ENCODE measurements around the gene E4F1. TPM values are rescaled to one million over a fixed set of nuclear protein-coding genes. Genes with fewer than 3 reads are reported as not detected.

E4F1 gene
- total and polyA plus RNA-seq, 2 donors (not counting 1 experiment from before 2014, with no cell fraction given) = 41.8 to 70.9 TPM

DNA sequence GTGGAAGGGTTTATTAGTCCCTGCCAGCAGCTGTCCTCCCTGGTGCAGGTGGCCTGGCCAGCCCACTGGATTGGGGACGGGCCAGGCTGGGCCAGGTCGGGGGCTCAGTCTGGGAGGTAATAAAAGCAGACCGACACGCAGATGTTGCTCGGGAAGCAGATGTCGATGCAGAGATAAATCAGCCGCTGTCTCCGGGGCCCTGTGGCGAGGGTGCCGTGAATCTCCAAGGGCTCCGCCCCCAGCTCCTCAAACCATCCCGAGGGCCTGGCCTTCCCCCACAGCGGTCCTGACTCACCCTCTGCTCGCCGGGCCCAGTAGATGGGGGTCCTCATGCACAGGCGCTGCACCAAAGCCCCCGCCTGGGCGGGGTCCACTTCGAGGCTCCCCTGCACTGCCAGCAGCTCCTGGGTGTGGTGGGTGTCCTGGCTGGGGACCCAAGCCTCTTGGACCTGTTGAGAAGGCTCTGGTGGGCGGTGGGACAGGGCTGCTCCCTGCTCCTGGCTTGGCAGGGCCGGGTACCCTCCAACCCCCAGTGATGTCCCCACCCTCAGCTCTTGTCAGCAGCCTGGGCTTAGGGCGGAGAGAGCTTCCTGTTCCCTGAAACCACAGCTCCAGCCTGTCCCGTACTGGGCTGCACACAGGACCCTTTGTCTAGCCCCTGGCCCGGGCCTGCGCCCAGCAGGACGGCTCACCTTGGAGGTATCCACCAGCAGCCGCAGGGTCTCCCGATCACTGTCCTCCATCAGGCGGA lies 14.0 kb upstream of the E4F1 start:
- TF ChIP-seq EZH2 (IDR thresholded peaks at IDR 0.05; ENCODE audit: borderline replicate concordance, insufficient read depth, low read depth, low read length, poor library complexity, severe bottlenecking) (no peak), CTCF (IDR thresholded peaks at IDR 0.05) (no peak)

DNA sequence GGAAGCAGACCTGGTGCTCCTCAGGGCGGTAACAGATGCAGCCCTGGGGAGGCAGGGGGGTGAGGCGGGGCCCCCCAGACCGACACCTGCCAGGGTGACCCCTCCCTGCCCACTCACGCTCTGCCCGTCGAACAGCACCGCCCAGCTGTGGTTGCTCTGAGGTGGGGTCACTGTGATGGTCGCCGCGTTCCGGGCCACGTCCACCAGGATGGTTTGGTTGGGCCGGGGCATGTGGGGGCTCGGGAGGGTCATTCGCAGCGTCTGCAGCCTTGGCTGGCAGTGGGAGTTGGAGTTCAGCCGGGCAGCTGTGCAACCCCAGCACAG lies 13.4 kb upstream of the E4F1 start:
- Histone ChIP-seq H3K79me2 (ENCODE audit: control insufficient read depth, insufficient read depth, low read length) (peaks cover 25% of the 10 kb centered on the region), H3K4me1 (ENCODE audit: control insufficient read depth in 2 of 2, insufficient read depth in 2 of 2, low read length in 2 of 2) (peaks cover 16 to 29% of the 10 kb centered on the region in 2 donors), H3K27me3 (replicated peaks in 1 of 4; ENCODE audit: control extremely low read depth in 1 of 4, control insufficient read depth in 3 of 4, insufficient read depth in 4 of 4, low read length in 3 of 4) (no peaks in the 10 kb centered on the region), H3K27ac (ENCODE audit: low read length in 2 of 2) (no peak overlapping the region), H3K9me3 (ENCODE audit: control extremely low read depth in 1 of 3, control insufficient read depth in 2 of 3, insufficient read depth in 1 of 3, low read length in 2 of 3) (no peaks in the 10 kb centered on the region), H4K20me1 (ENCODE audit: control insufficient read depth, insufficient read depth, low read length, poor library complexity, severe bottlenecking) (peaks cover 11% of the 10 kb centered on the region), H3K4me3 (ENCODE audit: control extremely low read depth in 1 of 5, extremely low read depth in 1 of 5, insufficient read depth in 1 of 5, low read depth in 2 of 5, low read length in 4 of 5) (no peak overlapping the region), H3K36me3 (replicated peaks in 1 of 2; ENCODE audit: control extremely low read depth in 1 of 2, control insufficient read depth in 1 of 2, extremely low read depth in 1 of 2, insufficient read depth in 2 of 2, low read length in 1 of 2) (peaks cover 0 to 37% of the 10 kb centered on the region in 2 experiments), H2AFZ (ENCODE audit: insufficient read depth, low read depth, low read length, poor library complexity, severe bottlenecking) (no peak overlapping the region), H3K9ac (ENCODE audit: low read length) (no peak overlapping the region), H3K4me2 (replicated peaks; ENCODE audit: low read depth, low read length, poor library complexity, severe bottlenecking) (no peak overlapping the region)
- ATAC-seq (ENCODE audit: low read depth) = no peak
- no peak overlapping the region for H3K4me3 Mint-ChIP-seq
- H3K27ac Mint-ChIP-seq = no peak overlapping the region
- DNase-seq = no peak
- H3K4me1 Mint-ChIP-seq = peaks cover 30% of the 10 kb centered on the region
- CTCF ChIA-PET = interaction anchor here (1.2 kb wide), 1 partner anchor 15 kb away, joined by 3 read pairs; no protein-coding TSS in a partner anchor
- intact Hi-C loops (cut with micrococcal nuclease) = no loop called here
- no peaks in the 10 kb centered on the region for H3K9me3 Mint-ChIP-seq (ENCODE audit: insufficient read depth)
- 97% methylated on average over 16 of the region's 17 CpGs for WGBS (ENCODE audit: insufficient coverage)
- TF ChIP-seq CTCF (IDR thresholded peaks at IDR 0.05) (no peak), EZH2 (IDR thresholded peaks at IDR 0.05; ENCODE audit: borderline replicate concordance, insufficient read depth, low read depth, low read length, poor library complexity, severe bottlenecking) (no peak)
- H3K27me3 Mint-ChIP-seq = no peaks in the 10 kb centered on the region
- POLR2A ChIA-PET = no interaction called here

More for the DNA sequence above, 14.0 kb upstream of the E4F1 start:
- Mint-ChIP-seq H3K27ac (no peak overlapping the region), H3K4me3 (no peak overlapping the region), H3K9me3 (ENCODE audit: insufficient read depth) (no peaks in the 10 kb centered on the region), H3K4me1 (peaks cover 32% of the 10 kb centered on the region), H3K27me3 (no peaks in the 10 kb centered on the region)
- intact Hi-C loops (cut with micrococcal nuclease) = no loop called here
- H3K4me3 ChIP-seq (ENCODE audit: control extremely low read depth in 1 of 5, extremely low read depth in 1 of 5, insufficient read depth in 1 of 5, low read depth in 2 of 5, low read length in 4 of 5) = no peak overlapping the region
- H4K20me1 ChIP-seq (ENCODE audit: control insufficient read depth, insufficient read depth, low read length, poor library complexity, severe bottlenecking) = peaks cover 11% of the 10 kb centered on the region
- H3K9ac ChIP-seq (ENCODE audit: low read length) = no peak overlapping the region
- H2AFZ ChIP-seq (ENCODE audit: insufficient read depth, low read depth, low read length, poor library complexity, severe bottlenecking) = no peak overlapping the region
- H3K9me3 ChIP-seq (ENCODE audit: control extremely low read depth in 1 of 3, control insufficient read depth in 2 of 3, insufficient read depth in 1 of 3, low read length in 2 of 3) = no peaks in the 10 kb centered on the region
- peaks cover 0 to 37% of the 10 kb centered on the region in 2 experiments for H3K36me3 ChIP-seq (replicated peaks in 1 of 2; ENCODE audit: control extremely low read depth in 1 of 2, control insufficient read depth in 1 of 2, extremely low read depth in 1 of 2, insufficient read depth in 2 of 2, low read length in 1 of 2)
- DNase-seq (no peak), ATAC-seq (ENCODE audit: low read depth) (no peak)
- H3K27ac ChIP-seq (ENCODE audit: low read length in 2 of 2) = no peak overlapping the region
- no peak overlapping the region for H3K4me2 ChIP-seq (replicated peaks; ENCODE audit: low read depth, low read length, poor library complexity, severe bottlenecking)
- 96% methylated on average over 22 of the region's 29 CpGs for WGBS (ENCODE audit: insufficient coverage)
- no peaks in the 10 kb centered on the region for H3K27me3 ChIP-seq (replicated peaks in 1 of 4; ENCODE audit: control extremely low read depth in 1 of 4, control insufficient read depth in 3 of 4, insufficient read depth in 4 of 4, low read length in 3 of 4)
- CTCF ChIA-PET = interaction anchor here (1.2 kb wide), 1 partner anchor 14 kb away, joined by 3 read pairs; no protein-coding TSS in a partner anchor
- POLR2A ChIA-PET = interaction anchor here (0.5 kb wide), 1 partner anchor 7 kb away, joined by 5 read pairs; no protein-coding TSS in a partner anchor
- peaks cover 21 to 34% of the 10 kb centered on the region in 2 donors for H3K4me1 ChIP-seq (ENCODE audit: control insufficient read depth in 2 of 2, insufficient read depth in 2 of 2, low read length in 2 of 2)
- H3K79me2 ChIP-seq (ENCODE audit: control insufficient read depth, insufficient read depth, low read length) = peaks cover 25% of the 10 kb centered on the region

Measured in B cell (primary cell).